ENCODE results near the gene EFHD1. TPM values are rescaled to one million over a fixed set of nuclear protein-coding genes. Genes with fewer than 3 reads are reported as not detected.
"Not testable (repeated sequence)": the region's sequence is repeated elsewhere in the genome, so short reads cannot be mapped to it uniquely, and the experiment has no call there.

The EFHD1 gene
- total RNA-seq, 4 donors from 2014 or later = 13.3 to 23.7 (median 15.3) TPM

- no peak for TF ChIP-seq EP300 (IDR thresholded peaks at IDR 0.05)
- TF ChIP-seq POLR2A (IDR thresholded peaks at IDR 0.05; ENCODE audit: low read depth) = no peak
- TF ChIP-seq POLR2AphosphoS5 (IDR thresholded peaks at IDR 0.05) = no peak
- TF ChIP-seq CTCF (IDR thresholded peaks at IDR 0.05) = no peak
- Histone ChIP-seq H3K36me3 (no peaks in the 10 kb centered on the region), H3K4me3 (no peak overlapping the region), H3K27me3 (no peaks in the 10 kb centered on the region), H3K4me1 (peaks cover 0 to 7% (median 6%) of the 10 kb centered on the region in 4 donors), H3K9me3 (no peaks in the 10 kb centered on the region), H3K27ac (replicated peaks in 1 of 4) (no peak overlapping the region)
- DNase-seq (ENCODE audit: extremely low spot score) = no peak
- intact Hi-C loops (cut with DNase I) = no loop called here
- WGBS = 89% methylated on average over 10 of the region's 11 CpGs
These were observed 54.2 kb downstream of the EFHD1 start for GRCh38 chr2:232687382-232688160.

- no peak for DNase-seq (ENCODE audit: extremely low spot score)
These were observed 54.8 kb downstream of the EFHD1 start for GRCh38 chr2:232688201-232688600.

DNA sequence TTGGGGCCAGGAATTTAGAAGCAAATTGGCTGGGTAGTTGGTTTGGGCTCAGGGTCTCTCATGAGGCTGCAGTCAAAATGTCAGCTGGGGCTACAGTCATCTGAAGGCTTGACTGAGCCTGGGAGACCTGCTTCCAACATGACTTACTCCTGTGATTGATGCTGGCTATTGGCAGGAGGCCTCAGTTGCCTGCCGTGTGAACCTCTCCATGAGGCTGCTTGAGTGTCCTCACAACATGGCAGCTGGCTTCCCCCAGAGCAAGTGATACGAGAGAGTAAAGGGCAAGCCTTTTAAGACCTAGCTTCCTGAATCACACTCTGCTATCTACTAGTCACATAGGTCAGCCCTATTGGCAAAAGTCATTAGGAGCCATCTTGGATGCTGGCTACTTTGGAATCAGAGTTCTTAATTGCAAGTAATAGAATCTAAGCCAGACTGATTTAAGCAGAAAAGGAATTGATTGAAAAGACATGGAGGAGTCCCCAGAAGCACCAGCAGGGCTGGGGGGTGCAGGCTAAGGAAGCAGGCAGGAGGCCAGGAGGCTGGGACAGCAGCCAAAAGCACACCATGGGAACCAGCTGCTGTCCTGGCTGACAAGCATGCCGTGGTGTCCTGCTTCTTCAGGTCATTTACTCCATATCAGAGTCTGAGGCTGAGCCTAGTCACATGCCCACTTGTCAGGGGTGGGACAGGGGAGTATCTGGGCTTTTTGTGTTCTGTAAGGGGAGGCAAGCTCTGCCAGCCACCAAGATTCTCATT, 55.9 kb downstream of the EFHD1 start:
- Histone ChIP-seq H3K36me3 (no peaks in the 10 kb centered on the region), H3K9me3 (no peaks in the 10 kb centered on the region), H3K27me3 (no peaks in the 10 kb centered on the region), H3K4me1 (peaks cover 0 to 7% (median 6%) of the 10 kb centered on the region in 4 donors), H3K4me3 (no peak overlapping the region), H3K27ac (replicated peaks in 1 of 4) (no peak overlapping the region)
- 61% methylated on average over 3 of the region's 3 CpGs for WGBS
- intact Hi-C loops (cut with DNase I) = no loop called here
- TF ChIP-seq POLR2A (IDR thresholded peaks at IDR 0.05; ENCODE audit: low read depth) (no peak), POLR2AphosphoS5 (IDR thresholded peaks at IDR 0.05) (no peak), CTCF (IDR thresholded peaks at IDR 0.05) (no peak), EP300 (IDR thresholded peaks at IDR 0.05) (no peak)
- no peak for DNase-seq (ENCODE audit: extremely low spot score)

More at GRCh38 chr2:232688201-232688600, 54.8 kb downstream of the EFHD1 start:
- H3K27ac ChIP-seq (replicated peaks in 1 of 4) = no peak overlapping the region
- H3K36me3 ChIP-seq = no peaks in the 10 kb centered on the region
- TF ChIP-seq CTCF (IDR thresholded peaks at IDR 0.05) (no peak), POLR2A (IDR thresholded peaks at IDR 0.05; ENCODE audit: low read depth) (no peak), POLR2AphosphoS5 (IDR thresholded peaks at IDR 0.05) (no peak), EP300 (IDR thresholded peaks at IDR 0.05) (no peak)
- H3K27me3 ChIP-seq = no peaks in the 10 kb centered on the region
- H3K4me3 ChIP-seq = no peak overlapping the region
- no peaks in the 10 kb centered on the region for H3K9me3 ChIP-seq
- H3K4me1 ChIP-seq = peaks cover 0 to 7% (median 6%) of the 10 kb centered on the region in 4 donors
- intact Hi-C loops (cut with DNase I) = no loop called here
- WGBS = 92% methylated on average over 7 of the region's 7 CpGs

DNA sequence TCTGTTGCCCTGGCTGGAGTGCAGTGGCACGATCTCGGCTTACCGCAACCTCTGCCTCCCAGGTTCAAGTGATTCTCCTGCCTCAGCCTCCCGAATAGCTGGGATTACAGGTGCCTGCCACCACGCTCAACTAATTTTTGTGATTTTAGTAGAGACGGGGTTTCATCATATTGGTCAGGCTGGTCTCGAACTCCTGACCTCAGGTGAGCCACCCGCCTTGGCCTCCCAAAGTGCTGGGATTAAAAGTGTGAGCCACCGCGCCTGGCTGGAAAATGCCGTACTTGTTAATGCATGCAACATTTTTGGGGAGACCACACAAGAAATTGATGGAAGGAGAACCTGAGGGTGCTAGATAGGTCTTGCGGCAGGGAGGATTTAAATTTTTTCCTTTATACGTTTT, 57.7 kb downstream of the EFHD1 start:
- not testable (repeated sequence) for H3K4me1 ChIP-seq; H3K9me3 ChIP-seq; H3K36me3 ChIP-seq; H3K27me3 ChIP-seq; H3K27ac ChIP-seq (replicated peaks in 1 of 4); H3K4me3 ChIP-seq; DNase-seq (ENCODE audit: extremely low spot score)
- intact Hi-C loops (cut with DNase I) = loop anchor here (10.0 kb wide), 1 partner anchor 86 kb away; no protein-coding TSS in a partner anchor
- WGBS = 91% methylated on average over 13 of the region's 13 CpGs

GRCh38 chr2:232693344-232693743, 59.9 kb downstream of the EFHD1 start:
- intact Hi-C loops (cut with DNase I) = loop anchor here (10.0 kb wide), 1 partner anchor 89 kb away; no protein-coding TSS in a partner anchor
- Histone ChIP-seq H3K4me1 (peaks cover 9 to 20% (median 17%) of the 10 kb centered on the region in 4 donors), H3K36me3 (no peaks in the 10 kb centered on the region), H3K4me3 (no peak overlapping the region), H3K9me3 (no peaks in the 10 kb centered on the region), H3K27ac (replicated peaks in 1 of 4) (no peak overlapping the region), H3K27me3 (no peaks in the 10 kb centered on the region)
- WGBS = 83% methylated on average over 4 of the region's 4 CpGs
- DNase-seq (ENCODE audit: extremely low spot score) = no peak
- TF ChIP-seq CTCF (IDR thresholded peaks at IDR 0.05) = no peak
- no peak for TF ChIP-seq EP300 (IDR thresholded peaks at IDR 0.05)
- no peak for TF ChIP-seq POLR2A (IDR thresholded peaks at IDR 0.05; ENCODE audit: low read depth)
- TF ChIP-seq POLR2AphosphoS5 (IDR thresholded peaks at IDR 0.05) = no peak

Data from esophagus muscularis mucosa (tissue), 4 donors.